Astrocyte (in vitro differentiated cells and primary cell): ENCODE data around the gene TMEM14B.

Experiments
- EZH2 ChIP-seq: IDR thresholded peaks from 2 replicates; pipeline ENCODE4 v1.6.1; 2012; ENCODE audit warnings: mild to moderate bottlenecking, low read length, inconsistent platforms; ENCODE audit not compliant: insufficient read depth
- TF ChIP-seq, protein P1 (sequence below): IDR thresholded peaks from 2 replicates; pipeline ENCODE4 v1.5.1; 2011; ENCODE audit warnings: low read depth, mild to moderate bottlenecking, inconsistent platforms, low read length, moderate library complexity; ENCODE audit not compliant: insufficient read depth

GRCh38 chr6:10733151-10733715 lies 14.4 kb upstream of the TMEM14B start:
- TF ChIP-seq, protein P1, sequence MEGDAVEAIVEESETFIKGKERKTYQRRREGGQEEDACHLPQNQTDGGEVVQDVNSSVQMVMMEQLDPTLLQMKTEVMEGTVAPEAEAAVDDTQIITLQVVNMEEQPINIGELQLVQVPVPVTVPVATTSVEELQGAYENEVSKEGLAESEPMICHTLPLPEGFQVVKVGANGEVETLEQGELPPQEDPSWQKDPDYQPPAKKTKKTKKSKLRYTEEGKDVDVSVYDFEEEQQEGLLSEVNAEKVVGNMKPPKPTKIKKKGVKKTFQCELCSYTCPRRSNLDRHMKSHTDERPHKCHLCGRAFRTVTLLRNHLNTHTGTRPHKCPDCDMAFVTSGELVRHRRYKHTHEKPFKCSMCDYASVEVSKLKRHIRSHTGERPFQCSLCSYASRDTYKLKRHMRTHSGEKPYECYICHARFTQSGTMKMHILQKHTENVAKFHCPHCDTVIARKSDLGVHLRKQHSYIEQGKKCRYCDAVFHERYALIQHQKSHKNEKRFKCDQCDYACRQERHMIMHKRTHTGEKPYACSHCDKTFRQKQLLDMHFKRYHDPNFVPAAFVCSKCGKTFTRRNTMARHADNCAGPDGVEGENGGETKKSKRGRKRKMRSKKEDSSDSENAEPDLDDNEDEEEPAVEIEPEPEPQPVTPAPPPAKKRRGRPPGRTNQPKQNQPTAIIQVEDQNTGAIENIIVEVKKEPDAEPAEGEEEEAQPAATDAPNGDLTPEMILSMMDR: no peak
- TF ChIP-seq EZH2: no peak
